Femur (tissue), 1 donor: Measurements from ENCODE around the gene MAP2K1.
"Not testable (repeated sequence)": the region's sequence is repeated elsewhere in the genome, so short reads cannot be mapped to it uniquely, and the experiment has no call there.

ENCODE experiments used
- DNase-seq: peaks from one replicate; pipeline ENCODE4 v3.0.0-alpha.2; 2017

Gene MAP2K1

GRCh38 chr15:66386204-66387123 is at the start of gene MAP2K1:
MAP2K1 (plus strand) TSS chr15:66386912; CDS start chr15:66387348, 436 bp downstream.
- peak; percentile 99 for DNase-seq

DNA sequence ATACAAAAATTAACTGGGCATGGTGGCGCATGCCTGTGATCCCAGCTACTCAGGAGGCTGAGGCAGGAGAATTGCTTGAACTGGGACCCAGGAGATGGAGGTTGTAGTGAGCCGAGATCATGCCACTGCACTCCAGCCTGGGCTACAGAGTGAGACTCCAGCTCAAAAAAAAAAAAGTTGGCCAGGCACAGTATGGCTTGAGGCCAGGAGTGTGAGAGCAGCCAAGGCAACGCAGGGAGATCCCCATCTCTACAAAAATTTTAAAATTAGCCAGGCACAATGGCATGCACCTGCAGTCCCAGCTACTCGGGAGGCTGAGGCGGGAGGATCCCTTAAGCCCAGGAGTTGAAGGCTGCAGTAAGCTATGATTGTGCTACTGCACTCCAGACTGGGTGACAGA is 38.2 kb upstream of the MAP2K1 start:
- DNase-seq, result not testable (repeated sequence)

DNA sequence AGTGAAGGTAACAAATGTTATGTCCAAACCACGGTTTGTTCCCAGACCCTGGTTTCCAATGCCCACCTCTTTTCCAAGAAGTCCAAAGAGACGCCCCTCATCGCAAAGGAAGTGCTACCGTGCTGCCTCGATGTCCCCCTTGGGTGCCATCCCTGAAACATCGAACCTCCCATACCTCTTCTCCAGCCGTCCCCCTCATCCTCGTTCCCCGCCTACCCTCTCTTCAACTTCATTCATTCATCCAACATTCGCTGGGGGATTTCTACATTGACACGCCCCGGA is 30.7 kb upstream of the MAP2K1 start:
- no peak for DNase-seq

- peak; percentile 98 for DNase-seq
These were observed 30.1 kb upstream of the MAP2K1 start, which contains the start of gene TIPIN for GRCh38 chr15:66356359-66357236. TIPIN (minus strand) TSS chr15:66356685; CDS start chr15:66352947, 3,738 bp downstream.

GRCh38 chr15:66359740-66360139 is 27.0 kb upstream of the MAP2K1 start:
- DNase-seq, result no peak

GRCh38 chr15:66361745-66362460 is 24.8 kb upstream of the MAP2K1 start:
- DNase-seq, result not testable (repeated sequence)

DNA sequence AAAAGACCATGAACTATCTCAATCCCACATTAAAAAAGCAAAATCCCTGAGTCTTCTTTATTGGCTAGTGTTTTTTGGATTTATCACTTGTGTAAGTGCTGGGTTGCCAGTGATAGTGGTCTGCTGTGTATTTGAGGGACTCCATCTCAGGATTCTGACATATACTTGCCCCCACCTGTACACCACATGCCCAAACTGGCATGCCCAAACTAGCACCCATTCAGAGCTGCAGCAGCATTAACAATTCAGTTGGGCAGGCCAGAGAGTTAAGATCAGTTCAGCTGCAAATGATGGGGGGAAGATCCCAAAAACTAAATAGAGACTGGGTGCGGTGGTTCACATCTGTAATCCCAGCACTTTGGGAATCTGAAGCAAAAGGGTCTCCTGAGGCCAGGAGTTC is 23.9 kb upstream of the MAP2K1 start:
- no peak for DNase-seq

DNA sequence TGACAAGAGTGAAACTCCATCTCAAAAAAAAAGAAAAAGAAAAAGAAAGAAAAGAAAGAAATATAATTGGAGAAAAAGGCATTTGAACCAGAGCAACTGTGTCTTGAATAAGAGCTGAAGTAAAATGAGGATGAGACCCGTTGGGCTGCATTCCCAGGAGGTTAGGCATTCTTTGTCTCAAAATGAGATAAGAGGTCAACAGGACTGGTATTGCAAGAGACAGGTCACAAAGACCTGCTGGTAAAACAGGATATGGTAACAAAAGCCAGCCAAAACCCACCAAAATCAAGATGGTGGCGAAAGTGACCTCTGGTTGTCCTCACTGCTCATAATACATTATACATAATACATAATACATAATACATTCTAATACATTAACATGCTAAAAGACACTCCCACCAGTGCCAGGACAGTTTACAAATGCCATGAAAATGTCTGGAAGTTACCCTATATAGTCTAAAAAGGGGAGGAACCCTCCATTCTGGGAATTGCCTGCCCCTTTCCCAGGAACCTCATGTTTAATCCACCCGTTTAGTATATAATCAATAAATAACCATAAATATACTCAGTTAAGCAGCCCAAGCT is 21.7 kb upstream of the MAP2K1 start:
- DNase-seq, result no peak

DNA sequence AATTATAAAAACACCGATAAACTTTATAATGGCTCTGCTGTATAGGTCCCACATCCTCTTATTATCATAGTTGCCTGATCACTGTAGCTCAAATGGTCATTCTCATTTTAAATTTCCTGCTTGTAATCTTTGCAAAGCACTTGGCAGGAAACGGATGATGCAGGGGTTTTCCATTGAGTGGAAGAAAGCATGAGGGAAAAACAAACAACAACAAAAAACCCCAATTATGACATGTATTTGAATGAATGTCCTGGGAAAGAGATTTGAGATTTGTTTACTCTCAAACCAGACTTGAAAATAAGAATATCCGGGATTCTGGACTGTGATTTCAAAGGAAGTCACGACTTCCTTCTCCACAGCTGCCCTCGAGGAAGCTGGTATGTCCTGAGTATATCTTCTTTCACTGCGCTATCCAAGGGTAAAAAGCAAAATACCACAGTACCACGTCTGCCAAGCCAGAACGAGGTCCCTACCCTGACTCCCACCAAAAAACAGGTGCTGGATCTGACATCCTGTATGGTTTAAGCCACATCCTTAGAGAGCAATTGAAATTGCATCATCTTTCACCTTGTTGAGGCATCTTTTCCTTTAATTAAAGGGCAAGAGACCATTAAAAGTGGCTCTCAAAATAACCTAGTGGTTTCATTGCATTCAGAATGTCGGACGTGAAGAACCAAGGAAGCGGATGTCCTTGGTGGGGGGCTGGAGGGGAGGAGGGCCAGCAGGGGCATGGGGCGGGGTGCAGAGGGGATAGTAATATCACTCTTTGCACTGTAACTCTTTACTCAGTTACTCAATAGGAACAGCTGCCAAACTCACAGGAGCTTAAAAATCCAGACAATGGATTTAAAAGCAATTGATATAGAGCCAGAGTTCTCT is 16.7 kb upstream of the MAP2K1 start:
- DNase-seq, result no peak

DNA sequence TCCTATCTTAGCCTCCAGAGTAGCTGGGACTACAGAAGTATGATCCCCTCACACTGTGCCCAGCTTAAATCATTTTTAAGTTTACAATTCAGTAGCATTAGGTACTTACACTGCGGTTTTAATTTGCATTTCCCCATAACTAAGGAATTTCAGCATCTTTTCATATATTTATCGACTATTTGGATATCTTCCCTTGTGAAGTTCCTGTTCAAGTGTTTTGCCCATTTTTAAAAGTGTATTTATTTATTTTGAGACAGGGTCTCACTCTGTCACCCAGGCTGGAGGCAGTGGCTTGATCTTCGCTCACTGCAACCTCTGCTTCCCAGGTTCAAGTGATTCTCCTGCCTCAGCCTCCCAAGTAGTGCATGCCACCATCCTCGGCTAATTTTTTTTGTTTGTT is 12.5 kb upstream of the MAP2K1 start:
- no peak for DNase-seq

DNA sequence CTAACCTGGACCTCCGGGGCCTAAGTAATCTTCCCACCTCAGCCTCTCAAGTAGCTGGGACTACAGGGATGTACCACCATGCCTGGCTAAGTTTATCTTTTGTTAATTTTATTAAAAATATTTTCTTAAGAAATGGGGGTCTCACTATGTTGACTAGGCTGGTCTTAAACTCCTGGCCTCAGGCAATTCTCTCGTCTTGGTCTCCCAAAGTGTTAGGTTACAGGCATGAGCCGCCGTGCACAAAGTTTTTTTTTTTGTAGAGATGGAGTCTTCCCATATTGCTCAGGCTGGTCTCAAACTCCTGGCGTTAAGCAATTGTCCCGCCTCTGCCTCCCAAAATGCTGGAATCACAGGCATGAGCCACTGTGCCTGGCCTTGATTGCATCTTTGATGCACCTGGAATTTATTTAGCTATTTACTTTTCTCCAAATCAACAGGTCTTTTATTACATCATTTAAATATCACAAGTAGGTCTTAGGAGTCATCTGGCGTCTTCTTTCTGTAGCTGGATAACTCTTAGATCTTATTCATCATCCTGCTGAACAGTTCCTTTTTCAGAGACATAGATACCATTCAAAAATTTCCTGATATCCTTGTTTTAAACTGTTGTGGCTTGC is 7.8 kb upstream of the MAP2K1 start:
- DNase-seq, result no peak

DNA sequence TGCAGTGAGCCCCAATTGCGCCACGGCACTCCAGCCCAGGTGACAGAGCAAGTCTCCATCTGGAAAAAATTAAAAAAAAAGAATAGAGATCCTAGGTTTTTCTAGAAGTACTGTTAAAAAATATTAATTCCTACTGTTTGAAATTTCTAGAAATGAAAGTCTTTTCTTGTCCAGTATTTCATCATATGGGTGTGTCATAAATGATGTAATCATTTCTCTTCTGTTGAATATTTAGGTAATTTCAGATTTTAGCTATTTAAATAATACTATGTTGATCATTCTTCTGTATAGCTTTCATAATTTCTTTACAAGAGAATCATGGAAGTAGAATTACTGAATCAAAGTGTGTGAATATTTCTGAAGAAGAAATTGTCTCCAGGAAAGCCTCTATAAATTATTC is 5.3 kb upstream of the MAP2K1 start:
- not testable (repeated sequence) for DNase-seq

- DNase-seq, result peak; percentile 71
These were observed 691 bp downstream of the MAP2K1 start for GRCh38 chr15:66387163-66388042.

DNA sequence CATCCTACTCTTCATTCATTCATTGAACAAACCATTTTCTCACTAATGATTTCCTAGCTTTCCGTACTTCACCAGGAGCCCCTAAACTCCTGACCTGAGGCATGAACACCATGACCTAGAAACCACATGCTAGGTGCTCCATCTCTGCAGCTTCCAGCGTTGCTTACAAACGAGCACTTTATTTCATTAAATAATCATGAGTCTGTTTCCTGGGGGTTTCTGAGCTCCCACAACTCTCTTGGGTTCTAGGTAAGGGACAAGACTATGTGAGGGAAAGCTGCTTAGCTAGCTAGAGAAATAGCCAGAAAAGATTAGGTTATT is 1.3 kb downstream of the MAP2K1 start:
- DNase-seq, result no peak

DNA sequence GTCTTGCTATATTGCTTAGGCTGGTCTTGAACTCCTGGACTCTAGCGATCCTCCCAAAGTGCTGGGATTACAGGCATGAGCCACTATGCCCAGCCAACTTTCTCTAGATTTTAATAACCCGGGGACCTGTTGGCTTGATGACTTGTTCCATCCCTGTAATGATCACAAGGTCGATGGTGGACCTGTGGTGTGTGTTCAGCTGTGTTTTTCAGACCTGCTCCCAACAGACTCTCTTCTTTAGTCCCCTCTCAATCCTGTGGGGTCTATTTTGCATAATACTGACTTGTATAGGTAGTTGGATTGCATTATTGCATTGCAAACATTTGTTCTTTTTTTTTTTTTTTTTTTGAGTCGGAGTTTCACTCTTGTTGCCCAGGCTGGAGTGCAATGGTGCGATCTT is 1.9 kb downstream of the MAP2K1 start:
- DNase-seq, result no peak

DNA sequence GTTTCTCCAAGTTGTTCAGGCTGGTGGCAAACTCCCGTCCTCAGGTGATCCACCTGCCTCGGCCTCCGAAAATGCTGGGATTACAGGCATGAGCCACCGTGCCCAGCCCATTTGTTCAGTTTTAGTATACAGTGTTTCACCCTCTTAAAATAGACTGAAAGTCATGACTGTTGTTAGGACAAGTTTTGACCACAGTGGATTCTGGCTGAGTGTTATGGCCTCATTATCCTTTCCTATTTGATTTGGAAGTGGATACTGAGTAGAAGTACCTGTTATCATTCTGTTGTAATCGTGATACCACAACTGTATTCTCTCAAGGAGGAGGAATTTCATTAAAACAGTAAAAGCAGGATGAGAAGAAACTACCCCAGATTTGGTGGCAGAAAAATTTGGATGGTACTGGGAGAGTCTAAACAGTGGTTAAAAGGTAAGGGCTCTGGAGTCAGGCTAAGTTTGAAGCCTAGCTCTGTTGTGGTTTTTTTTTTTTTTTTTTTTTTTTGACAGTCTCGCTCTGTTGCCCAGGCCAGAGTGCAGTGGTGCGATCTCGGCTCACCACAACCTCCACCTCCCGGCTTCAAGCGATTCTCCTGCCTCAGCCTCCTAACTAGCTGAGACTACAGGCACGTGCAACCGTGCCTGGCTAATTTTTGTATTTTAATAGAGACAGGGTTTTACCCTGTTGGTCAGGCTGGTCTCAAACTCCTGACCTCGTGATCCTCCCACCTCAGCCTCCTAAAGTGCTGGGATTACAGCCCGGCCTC is 2.6 kb downstream of the MAP2K1 start:
- DNase-seq, result no peak

GRCh38 chr15:66389859-66390381 is 3.2 kb downstream of the MAP2K1 start:
- no peak for DNase-seq

DNA sequence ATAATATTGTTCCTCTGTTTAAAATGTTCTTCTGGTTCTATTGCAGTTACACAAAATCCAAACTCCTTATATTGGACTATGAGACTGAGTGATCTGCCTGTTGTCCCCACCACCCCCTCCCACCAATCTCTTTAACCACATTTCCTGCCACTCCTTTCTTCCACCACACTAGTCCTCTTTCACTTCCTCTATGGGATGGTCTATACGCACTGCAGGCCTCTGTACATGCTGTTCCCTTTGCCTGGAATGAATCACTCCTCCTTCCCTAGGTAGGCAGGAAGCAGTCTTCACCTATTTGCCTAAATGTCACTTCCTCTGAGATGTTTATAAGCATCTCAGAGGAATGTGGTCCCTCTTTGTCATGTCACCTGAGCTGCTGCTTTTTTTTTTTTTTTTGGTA is 4.0 kb downstream of the MAP2K1 start:
- no peak for DNase-seq

DNA sequence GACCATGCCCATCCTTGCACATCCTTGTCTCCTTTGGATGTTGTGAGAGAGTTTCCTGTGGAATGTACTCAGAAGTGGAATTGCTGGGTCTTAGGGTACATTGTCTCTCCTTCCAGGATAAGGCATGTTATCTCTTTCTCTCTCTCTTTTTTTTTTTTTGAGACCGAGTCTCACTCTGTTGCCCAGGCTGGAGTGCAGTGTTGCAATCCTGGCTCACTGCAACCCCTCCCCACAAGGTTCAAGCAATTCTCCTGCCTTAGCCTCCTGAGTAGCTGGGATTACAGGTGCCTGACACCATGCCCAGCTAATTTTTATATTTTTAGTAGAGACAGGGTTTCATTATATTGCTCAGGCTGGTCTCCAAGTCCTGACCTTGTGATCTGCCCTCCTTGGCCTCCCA is 6.3 kb downstream of the MAP2K1 start:
- not testable (repeated sequence) for DNase-seq
